Body of pancreas (tissue), 4 donors: ENCODE data around the gene DENND1A.

Experiments used
- CTCF ChIP-seq, 7 experiments: fragments of 450-650 bp in 4 of 7; fragments of 200-600 bp in 3 of 7; sonication (generic) in 3 of 7; IDR thresholded peaks; one replicate each; pipeline ENCODE4 v1.5.1; 2016 to 2019; ENCODE audit warnings: antibody characterized with exemption in 7 of 7
- POLR2A ChIP-seq, 3 donors: fragments of 450-650 bp; IDR thresholded peaks; one replicate each; pipeline ENCODE4 v1.6.1; 2016; ENCODE audit warnings: antibody characterized with exemption in 3 of 3, mild to moderate bottlenecking in 2 of 3

GRCh38 chr9:123940721-123941523 lies 11.0 kb upstream of the DENND1A start:
- TF ChIP-seq CTCF (IDR thresholded peaks at IDR 0.05) (no peak), POLR2A (IDR thresholded peaks at IDR 0.05) (no peak)
